Glomerular visceral epithelial cell (primary cell): ENCODE measurements around the gene RBM47.
"Not testable (repeated sequence)": the region's sequence is repeated elsewhere in the genome, so short reads cannot be mapped to it uniquely, and the experiment has no call there.

Source experiments
- DNase-seq: peaks from one replicate; pipeline ENCODE4 v3.0.0-alpha.2; 2016; ENCODE audit errors: extremely low spot score

RBM47 gene

GRCh38 chr4:40629401-40630334 is at the start of gene RBM47:
Gene RBM47 (minus strand): TSS chr4:40629864. CDS start chr4:40438893, 190,971 bp downstream.
- peak; percentile 55 for DNase-seq

DNA sequence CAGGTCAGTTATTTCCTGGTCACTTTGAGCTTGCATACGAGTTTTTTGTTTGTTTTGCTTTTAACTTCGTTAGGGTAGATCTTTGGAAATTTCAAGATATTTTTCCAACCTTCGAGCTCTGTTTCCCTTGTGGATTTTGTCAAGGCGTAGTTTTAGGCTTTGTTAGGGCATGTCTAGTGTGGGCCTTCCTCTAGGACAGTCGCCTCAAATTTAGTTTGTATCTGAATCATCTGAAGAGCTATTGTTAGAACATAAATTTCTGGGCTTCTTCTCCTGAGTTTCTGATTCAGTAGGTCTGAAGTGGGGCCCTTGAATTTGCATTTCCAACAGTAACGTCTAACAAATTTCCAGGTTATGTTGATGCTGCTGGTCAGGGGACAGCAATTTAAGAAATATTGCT is 48.8 kb upstream of the RBM47 start:
- DNase-seq = no peak

- no peak for DNase-seq
Measured at GRCh38 chr4:40675166-40675565, 45.5 kb upstream of the RBM47 start.

GRCh38 chr4:40672528-40673522 is 43.2 kb upstream of the RBM47 start:
- peak; percentile 89 for DNase-seq

- DNase-seq = no peak
Measured at GRCh38 chr4:40669504-40669903, 39.8 kb upstream of the RBM47 start.

DNA sequence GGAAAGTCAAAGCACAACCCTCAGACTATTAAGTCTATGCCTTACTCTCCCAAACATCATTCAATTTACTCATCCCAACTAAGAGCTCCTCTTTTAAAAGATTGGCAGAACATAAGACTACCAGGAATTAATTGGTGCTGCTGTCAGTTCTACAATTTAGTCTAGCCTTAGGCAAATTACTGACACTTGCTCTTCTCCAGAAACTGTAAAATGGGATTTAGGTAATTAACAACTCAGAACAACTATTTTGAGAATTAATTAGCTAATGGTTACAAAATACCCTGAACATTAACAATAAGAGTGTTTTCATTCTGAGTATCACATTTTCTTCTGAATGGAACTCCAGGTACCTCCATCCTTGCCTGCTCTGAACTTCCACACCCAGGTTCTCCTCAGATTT is 36.2 kb upstream of the RBM47 start:
- no peak for DNase-seq

- DNase-seq = peak; percentile 58
Measured at GRCh38 chr4:40662962-40663604, 33.4 kb upstream of the RBM47 start.

DNA sequence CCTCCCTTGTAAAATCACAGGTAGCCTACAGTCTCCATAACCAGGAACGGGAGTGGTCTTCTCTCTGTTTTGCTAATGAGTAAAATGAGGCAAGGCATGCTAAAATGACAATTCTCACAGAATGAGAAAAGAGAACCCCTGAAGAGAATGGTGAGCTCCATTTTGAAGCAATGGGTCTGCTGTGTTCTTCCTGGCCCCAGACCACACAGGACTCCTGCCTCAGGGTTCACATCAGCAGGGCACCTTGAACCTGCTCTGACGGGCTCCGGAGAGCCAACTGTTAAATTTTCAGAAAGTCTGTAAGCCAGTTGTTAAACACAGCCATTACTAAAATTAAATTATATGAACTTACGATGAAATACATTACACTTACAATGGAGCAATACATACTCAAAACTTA is 32.1 kb upstream of the RBM47 start:
- no peak for DNase-seq

GRCh38 chr4:40656201-40656863 is 26.7 kb upstream of the RBM47 start:
- no peak for DNase-seq

GRCh38 chr4:40651280-40651679 is 21.6 kb upstream of the RBM47 start:
- DNase-seq = no peak

GRCh38 chr4:40649321-40649720 is 19.7 kb upstream of the RBM47 start:
- DNase-seq = no peak

DNA sequence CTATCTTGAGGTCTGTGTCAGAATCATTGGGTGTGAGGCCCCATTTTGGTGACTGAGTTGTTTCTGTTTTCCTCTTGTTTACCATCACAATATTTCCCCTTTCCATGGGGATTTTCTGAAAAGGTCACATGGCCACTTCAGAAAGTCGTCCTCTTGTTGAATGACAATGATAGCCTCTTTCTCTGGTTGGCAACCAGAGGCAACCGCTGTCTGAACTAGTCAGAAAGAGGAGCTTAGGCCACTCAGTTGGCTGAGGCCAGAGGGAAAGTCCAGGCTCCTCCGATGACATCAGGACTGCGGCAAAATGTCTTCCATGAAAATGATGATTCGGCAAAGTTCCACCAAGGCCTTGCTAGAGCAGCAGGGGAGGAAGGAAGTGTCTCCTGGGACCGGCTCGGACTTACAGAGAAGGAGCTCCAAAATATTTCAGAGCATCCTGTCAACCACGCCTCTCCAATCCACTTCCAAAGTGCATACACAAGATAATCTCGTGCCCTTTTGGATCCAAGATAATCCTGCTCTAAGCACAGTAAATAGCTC is 19.1 kb upstream of the RBM47 start:
- no peak for DNase-seq

DNA sequence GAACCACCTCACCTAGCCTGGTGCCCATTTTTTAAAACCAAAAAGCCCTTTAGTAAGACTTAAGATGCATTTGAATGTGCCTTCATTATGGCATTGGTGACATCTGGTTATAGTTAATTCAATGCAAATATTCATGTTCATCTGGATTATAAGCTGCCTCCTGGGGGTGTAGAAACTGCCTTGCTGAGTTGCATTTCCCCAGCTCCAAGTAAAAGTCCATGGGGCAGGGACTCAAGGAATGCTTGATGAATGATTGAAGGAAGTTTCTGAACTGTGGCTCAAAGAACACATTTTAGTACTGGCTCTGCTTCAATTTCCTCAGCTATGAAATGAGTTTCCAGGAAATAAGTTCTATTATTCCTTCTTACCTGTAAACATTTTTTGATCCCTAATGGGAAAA is 18.5 kb upstream of the RBM47 start:
- DNase-seq = no peak

- DNase-seq = no peak
Measured at GRCh38 chr4:40645586-40645985, 15.9 kb upstream of the RBM47 start.

DNA sequence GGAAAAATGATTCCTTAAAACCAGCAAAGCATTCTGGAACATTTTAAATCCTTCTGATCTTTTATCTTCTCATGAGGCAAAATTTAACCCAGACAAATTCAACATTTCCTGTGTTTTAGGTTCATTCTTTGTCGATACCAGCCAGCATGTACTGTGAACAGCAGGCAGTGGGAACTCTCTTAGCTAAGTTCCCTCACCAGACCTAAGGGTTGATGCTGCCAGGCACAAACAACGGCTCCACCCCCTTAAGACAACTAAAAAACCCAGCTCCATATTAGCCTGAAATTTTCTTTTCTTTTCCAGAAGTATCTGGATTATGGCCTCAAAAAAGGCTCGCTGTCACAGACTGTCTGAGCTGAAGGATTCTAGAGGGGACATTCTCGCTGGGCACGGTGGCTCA is 2.4 kb upstream of the RBM47 start:
- no peak for DNase-seq

DNA sequence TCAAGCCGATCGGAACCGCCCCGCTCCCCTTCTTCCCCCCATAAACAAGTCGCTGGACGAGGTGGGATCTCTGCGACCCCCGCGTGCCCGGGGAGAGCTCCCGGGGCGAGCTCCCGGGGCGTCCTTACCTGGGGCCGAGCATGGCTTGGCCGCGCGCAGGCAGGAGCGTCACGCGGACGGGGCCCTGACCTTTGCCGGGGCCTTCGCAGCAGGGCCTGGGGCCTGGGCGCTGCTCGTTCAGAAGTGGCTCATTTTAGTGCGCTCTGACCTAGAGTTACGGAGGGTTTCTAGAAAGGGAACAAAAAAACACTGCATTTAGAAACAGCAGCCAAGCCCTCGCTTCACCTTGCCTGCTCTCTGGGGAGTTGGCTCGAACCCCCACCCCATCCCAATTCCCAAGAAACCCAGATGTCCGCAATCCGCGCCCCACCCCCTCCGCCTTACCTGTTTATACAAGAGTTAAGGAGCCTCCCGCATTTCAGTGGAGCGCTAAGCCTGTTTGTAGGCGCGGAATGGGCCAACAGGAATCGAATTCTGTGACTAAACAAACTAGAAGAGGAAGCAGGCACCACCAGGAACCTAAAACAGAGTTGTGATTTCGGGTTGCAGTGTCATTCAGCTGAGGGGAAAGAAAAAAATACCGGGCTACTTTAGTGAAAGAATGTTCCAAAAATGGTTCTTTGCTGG is 814 bp upstream of the RBM47 start:
- DNase-seq = no peak

DNA sequence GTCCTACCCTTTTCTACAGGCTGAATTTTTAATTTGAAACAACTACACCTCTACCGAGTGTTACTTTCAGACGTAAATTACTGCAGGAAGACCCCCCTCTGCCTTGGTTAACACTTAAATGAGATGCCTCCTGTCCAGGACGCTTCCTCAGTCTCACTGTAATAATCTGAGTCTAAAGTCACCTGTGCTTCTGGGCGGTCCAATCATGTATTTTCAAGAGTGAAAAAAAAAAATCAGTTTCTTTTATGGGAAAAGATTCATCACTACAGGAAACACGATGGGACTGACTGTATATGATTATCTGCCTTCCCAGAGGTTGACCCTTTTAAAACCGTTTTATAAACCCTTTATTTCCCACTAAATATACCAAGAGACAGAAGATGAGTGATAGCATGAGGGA is 776 bp downstream of the RBM47 start:
- no peak for DNase-seq

GRCh38 chr4:40628407-40628806 is 1.3 kb downstream of the RBM47 start:
- DNase-seq = not testable (repeated sequence)

GRCh38 chr4:40627540-40627939 is 2.1 kb downstream of the RBM47 start:
- no peak for DNase-seq

- peak; percentile 49 for DNase-seq
Measured at GRCh38 chr4:40626183-40626990, 3.3 kb downstream of the RBM47 start.
